Stimulated activated CD4-positive, alpha-beta T cell treated with anti-CD3 and anti-CD28 coated beads, Interleukin-12 subunit alpha, Interleukin-12 subunit beta, amount 100 ng/mL, for 48 hours (primary cell): ENCODE results near the gene KIF18B.

ENCODE experiments used
- DNase-seq, 3 donors: peaks; one replicate each; pipeline ENCODE4 v3.0.0-alpha.2; 2020; ENCODE audit warnings: low read depth in 2 of 3, low spot score in 1 of 3

KIF18B gene

DNA sequence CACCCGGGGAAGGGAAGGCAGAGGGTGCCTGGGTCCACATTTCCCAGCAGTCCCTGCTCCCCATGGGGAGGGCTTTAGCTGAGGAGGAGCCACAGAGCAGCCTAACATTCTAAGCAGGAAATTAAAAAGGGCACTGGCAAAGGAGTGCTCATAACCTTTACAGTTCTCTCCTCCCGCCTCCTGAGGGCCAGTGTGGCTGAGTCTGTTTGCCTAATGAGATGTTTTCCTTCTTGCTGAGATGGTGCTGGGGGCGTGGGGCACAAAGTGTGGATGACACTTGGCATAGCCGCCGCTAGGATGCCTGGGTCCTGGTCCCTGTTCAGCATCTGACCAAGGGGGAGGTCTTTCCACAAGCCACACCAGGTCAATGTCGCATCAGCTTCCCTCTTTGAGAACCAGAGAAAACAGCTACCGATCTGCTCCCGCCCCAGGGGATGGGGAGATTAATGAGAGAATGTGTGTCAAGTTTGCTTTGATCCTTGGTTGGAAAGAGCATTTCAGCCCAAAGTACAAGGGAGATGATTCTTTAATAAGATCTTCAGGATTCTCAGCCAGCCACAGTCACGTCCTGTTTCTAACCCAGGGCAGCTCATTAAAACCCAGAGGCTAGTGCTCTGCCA lies 5.8 kb downstream of the KIF18B start:
- no peak for DNase-seq

DNA sequence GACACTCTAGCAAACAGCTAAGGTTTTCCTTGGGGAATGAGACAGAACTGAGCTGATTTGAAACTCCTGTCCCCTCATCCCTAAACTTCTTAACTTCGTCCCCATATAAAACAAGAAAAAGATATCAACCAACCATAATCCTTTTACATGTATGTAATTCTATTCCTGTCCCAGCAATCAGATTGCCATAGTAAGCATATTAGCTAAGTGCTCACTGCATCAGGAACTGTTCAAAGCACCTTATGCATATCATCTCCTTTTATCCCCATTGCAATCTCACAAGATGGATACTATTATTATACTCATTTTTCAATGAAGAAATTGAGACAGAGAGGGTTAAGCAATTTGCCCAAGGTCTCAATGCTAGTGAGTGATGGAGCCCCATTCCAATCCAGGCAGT lies 6.8 kb downstream of the KIF18B start:
- DNase-seq: no peak

DNA sequence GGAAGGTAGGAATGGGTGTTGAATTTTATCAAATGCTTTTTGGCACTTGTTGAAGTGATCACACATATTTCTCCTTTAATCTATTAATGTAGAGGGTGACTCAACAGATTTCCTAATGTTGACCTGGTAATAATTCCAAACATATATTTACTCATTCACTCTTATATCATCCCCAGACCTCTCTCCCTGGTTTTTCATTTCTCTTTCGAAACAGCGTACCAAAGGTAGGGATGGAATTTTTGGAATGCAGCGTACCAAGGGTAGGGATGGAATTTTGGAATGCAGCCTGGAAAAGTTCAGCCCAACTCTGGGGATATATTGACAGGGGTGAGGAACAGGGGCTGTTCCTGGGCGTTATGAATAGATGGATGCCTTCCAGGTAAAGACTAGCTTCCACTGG lies 7.3 kb downstream of the KIF18B start:
- DNase-seq: no peak

DNA sequence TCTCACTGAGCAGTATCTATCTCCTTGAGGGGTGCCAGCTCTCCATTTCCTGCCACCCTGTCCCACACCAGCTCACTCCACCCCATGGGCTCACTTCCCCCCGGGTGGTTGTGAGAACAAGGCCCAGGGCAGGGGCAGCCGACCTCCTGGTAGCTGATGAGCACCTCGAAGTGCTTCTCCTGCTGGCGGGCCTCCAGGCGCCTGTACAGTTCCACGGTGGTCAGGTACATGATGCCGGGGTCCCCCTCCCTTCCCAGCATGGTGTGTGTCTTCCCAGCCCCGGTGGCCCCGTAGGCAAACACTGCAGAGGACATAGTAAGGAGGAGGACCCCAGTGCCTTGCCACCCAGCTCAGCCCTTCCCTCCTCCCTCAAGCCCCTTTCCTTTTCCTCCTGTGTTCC lies 12.5 kb downstream of the KIF18B start:
- no peak for DNase-seq

DNA sequence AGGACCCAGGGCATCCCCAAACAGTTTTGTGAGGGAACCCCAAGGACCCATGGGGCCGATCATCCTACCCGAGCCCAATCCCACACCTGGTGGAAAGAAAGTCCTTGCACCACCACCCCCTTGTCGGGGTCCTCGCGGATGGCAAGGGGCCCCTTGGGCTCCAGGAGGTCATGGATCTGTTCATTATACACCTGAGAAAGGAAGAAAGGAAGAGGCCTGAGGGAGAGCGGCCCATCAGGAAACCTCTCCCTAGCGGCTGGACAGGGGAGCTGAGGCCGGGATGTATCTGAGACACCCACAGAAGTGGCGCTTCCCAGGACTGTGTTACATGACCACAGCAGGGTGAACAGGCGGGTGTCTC lies 12.8 kb downstream of the KIF18B start:
- DNase-seq: no peak

DNA sequence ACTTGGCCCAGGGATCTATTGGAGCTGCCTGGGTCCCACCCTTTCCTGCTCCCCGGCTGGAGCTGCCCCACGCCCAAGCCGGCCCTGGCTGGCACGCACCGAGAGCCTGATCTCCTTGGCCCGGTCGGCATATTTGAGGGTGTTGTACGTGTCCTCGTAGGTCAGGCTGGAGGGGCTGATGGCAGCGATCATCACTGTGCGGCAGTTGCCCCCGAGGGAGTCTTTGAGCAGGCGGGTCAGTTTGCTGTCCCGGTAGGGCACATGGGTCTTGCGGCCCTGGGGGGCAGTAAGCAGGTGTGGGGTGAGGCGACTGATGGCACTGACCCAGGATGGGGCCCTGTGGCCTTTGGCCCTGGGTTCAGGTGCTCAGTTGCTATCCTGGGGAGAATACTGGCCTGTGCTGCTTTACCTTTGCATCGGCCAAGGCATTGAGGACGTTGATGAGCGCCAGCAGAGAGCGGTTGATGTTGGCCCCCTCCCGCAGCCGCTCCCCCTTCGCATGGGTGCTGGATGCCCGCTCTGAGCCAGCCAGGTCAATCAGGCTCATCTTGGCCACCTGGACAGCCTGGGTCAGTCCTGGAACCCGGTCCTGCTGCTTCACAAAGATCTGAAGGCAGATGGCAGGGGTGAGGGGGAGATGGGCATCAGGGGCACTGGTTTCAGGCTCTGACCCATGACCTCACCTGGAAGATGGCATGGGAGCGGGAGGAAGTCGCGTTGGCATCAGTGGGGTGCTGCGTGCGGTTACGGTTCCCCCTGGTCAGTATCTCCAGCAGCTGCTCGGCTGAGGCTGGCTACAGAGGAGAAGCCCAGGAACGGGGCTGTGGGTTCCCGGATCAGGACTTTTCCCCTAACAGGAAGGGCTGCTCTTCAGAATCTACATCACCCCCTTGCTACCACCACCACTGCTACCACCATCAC lies 13.5 kb downstream of the KIF18B start:
- DNase-seq: no peak

DNA sequence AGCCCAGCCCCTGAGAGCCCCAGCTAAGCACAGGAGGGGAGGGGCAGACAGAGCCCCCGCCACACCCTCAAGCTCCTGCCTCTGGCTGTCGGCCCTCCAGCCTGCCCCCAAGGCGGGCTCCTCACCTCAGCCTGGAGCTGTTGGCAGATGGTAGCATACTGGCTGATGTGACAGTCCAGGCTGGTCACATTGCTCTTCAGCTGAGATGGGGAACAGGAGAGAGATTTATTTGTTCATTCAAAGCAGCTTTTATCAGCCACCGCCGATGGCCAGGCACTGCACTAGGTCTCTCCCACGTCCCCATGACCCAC lies 14.8 kb downstream of the KIF18B start:
- no peak for DNase-seq

DNA sequence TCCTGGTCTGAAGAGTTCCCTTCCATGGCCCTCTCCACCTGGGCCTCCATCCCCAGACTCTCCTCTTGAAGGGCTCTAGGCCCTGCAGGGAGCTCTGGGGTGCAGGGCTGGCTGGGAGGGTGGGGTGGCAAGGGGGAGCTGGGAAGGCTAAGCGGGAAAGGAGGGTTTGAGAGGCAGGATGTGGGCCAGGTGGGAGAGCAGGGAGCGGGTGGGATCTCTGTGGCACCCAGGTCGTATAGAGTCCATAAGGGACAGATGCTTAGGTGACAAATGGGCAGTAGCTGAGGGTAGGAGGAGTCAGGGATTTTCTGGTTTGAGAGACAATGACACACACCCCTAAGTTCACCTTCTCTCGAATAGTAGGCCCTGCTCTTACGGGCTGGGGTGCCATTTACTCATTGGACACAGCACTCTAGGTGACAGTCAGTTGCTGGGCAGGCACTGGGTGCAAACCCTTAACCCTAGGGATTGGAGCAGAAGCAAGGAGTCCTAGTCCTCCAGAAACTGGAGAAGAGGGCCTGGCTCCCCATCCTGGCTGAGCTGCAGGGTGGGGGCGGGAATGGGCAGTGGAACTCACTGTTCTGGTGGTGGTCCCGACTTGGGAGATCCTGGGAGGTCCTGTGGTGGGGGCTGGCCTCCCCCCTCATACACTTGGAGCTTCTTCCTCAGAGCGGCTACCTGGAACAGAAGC lies 15.3 kb downstream of the KIF18B start:
- no peak for DNase-seq

DNA sequence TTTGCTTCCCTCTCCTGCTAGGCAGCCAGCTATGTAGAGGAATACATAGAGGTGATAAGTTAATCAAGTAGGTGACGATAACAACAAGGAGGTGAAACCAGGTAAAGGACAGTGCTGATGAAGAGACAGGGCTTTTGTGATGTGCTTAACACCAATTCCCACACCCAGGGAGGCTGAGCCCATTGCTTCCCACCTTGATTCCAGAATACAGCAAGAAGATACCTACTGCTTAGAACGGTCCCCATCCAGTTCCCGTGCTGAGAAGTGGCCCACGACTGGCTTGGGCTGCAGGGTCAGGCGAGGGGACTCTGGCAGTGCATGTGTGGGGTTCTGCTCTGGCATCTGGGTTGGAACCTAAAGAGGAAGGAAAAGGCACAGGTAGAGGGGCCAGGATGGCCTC lies 16.2 kb downstream of the KIF18B start:
- no peak for DNase-seq

DNA sequence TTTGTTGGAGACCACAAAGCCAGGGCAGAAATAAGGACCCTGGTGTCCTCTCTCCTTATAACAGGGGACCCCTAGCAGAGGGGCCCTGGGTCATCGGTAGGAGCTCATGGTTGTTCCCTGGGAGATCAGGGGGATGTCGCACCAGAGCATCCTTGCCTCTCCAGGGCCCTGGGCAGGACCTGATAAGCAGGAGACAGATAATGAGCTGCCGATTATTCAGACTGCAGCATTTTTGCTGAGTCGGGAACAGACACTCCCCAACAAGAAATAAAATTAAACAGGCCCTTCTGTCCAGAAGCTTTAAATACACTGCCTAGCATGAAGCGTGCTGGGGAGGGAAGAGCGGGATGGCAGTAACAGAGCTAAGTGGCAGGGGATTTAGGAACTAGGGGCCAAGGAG lies 16.9 kb downstream of the KIF18B start:
- DNase-seq: no peak

DNA sequence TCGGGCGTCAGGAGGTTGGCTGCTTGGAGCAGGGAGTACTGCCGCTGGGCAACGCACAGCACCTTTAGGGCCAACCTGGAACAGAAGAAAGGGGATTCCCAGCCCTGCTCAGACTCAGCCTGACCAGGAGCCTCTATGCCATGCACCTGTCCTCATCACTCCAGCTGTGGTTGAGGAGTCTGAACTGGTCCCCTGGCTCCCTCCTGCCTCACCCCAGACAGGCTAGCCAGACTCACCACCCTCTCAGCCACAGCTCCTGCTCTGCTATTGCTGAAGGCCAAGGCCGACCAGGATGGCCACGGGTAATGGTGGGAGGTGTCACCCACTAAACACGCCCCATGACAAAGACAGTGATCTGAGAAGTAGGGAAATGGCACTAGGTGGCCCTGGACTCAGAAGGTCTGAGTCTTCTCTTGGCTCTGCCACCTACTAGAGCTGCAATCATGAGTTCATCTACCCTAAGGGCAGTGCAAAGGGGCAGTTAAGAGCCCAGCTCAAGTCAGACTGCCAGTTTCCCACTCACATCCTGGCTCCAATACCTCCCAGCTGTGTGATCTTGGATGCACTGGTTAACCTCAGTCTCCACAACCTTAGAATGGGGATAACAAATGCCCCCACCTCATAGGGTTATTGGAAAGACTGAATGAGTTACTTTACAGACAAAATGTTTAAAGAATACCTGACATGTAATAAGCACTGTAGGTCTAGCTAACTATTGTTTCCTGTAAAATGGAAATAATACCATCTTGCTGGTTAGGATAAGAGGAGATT lies 18.4 kb downstream of the KIF18B start:
- DNase-seq: no peak

DNA sequence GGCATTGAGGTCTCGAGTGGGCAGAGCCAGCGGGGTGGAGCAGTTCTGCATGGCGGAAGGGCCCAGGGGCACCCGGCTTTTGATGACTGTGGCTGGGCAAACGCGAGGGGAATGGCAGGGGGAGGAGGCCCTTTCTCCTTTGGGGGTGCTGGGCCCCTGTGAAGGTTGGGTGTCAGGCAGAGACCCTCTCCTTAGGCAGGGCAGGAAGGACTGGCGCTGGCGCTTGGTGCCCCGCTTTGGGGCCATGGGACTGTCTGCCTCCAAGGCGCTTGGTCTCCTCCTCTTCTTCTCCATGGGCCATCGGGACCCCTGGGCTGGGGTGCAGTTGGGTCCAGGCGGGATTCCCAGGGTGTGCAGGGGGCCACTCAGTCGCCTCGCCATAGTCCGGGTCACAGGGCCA lies 19.4 kb downstream of the KIF18B start:
- no peak for DNase-seq

DNA sequence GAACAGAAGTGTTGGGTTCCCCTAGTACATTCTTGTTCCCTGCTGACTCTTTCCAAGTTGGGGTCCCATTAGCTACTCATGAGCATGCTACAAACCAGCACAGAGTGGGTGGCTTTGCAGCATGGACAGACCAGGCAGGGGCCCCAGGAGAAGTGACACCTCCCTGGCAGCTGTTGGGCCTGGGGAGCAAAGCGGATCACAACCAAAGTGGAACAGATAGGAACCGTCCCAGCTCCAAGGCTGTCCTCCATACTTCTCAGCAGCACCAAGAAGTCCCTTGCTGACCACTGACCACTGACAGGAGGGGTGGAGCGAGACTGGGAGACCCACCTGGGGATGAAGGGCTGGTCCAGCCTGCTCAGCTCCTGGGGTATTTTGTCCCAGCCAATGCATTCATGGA lies 19.9 kb downstream of the KIF18B start:
- no peak for DNase-seq

DNA sequence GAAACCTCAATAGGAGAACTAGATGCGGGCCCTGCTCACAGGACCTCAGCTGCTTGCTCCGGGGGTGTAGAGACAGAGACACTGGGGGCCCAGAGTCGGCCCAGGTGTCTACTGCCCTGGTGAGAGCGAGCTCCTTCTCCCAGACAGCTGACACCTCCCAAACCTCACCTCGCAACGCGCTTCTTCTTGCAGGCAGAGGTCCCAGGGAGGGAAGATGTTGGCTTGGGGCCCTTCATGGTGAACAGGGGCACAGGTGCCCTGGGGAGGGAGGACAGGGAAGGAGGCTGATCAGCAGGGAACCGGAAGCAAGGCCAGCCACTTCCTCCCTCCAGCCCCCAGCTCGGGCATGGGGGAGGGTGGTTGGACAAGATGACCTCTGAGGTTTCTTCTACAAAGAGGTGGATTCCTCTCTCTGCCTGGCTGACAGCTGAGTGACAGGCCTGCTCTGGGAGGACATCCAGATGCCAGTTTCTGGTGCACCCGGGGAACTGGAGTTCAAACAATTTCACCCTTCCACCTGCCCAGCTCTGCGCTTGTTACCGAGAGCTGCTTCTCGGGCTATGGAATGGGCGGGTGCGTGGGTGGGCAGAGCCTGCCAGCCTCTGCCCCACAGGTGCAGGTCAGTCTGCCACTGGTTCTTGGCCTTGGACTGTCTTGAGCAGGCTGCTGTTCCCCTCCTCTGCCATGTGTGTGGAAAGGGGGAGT lies 20.6 kb downstream of the KIF18B start:
- no peak for DNase-seq

DNA sequence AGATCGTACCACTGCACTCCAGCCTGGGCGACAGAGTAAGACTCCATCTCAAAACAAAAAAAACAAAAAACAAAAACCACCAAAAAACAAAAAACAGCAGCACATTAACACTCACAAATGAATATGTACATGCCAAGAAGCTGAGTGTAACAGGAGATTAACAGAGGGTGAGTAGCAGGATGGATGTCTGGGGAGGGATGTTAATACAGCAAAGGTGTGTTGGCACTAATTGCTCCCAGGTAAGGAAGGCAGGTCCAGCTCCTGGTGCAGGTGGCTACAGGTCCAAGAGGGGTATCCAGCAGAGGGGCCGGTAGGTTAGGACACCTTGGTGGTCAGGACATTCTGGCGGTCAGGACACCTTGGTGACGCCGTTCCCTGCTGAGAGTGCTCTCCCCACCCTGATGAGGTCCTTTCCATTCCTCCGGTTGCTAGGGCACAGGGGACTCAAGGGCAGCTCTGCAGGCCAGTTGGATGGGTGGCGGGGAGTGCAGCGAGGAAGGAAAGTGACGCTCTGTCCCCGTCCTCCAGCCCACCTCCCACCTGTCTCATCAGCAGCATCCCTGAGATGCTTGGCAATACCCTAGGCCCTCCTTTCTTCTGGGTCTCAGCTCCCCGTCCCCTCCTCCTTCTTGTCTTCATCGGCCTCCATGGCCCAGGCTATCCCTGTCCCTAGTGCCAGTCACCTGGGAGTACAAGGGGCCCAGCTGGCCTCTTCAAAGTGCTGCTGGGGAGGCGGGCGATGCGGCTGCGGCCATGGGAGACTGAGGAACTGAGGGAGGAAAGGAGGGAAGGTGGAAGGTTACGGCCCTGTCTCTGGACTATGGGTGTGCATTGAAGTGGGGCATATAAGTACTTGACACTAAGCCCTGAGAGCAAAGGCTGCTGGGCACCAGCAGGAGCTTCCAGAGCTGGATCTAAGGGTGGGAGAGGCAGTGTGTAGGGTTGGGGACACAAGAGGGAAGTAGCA lies 21.6 kb downstream of the KIF18B start:
- DNase-seq: no peak

DNA sequence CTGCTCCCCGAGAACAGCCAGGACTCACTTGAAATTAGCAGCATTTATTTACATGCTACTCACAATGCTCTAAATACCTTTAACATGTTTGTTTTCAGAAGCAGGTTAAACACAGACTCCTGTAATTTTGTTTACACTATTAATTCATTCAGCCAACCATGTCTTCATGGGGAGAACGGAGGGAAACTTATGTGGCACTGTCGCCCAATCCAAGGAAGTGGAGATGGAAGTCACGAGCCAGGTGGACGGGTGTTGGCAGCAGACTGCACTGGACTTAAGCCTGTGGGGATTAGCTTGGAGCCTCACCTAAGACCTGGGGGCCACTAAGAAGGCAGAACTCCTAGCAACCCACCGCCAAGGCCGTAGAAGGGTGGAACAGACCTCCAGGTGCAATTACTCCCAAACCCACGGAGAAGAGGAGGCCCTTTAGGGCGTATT lies 23.4 kb downstream of the KIF18B start:
- DNase-seq: no peak

DNA sequence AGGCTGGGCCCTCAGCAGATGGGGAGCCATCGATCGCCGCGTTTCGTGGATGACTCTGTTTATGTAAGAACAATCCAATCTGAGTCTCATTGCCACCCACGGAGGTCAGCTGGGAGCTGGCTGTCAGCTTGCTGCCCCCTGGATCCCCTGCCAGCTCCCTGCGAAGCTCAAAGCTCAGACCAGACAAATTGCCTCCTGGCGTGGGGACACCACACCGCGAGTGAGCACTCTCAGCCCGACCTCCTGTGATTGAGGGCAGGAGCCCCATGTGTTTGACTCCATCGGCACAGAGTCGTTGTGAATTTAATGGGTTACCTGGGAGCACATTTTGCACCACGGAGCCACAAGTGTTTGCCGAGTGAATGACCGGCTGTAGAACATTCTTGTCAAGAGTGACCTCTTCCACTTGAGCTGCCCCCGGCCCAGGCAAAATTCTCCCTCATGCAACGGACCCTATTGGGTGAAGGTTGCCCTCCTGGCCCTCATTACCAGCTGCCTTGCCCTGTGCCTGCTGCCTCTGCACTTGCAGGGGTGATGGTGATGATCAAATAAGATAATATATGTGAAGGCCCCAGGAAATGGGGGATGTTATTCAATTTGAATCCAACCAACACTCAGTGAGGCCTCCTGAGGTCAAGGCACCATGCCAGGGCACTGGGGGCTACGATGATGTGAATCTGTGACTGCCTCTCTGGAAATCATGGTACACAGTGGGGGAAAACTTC lies 24.7 kb downstream of the KIF18B start:
- DNase-seq: no peak

DNA sequence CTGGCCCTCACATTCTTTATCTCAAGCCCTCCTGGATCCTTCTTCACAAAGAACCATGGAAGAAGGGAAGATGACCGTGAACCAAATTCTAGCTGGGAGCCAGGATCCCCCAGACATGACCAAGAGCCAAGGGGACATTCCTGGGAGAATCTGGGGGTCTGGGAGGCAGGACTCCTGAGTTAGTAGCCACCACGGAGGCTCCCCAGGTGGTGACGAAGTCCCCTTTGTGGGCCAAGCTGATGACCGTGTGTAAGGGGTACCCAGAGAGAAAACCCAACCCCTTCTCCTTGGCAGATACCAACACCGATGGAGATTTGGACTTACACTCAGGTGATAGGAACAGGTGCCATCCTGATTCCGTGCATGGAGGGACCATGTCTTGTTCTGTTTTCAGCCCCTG lies 25.4 kb downstream of the KIF18B start:
- no peak for DNase-seq
